Heart right ventricle (tissue), 16 donors: ENCODE data around the gene SGTA. TPM values are rescaled to one million over a fixed set of nuclear protein-coding genes. Genes with fewer than 3 reads are reported as not detected.

Experiments used
- ATAC-seq, 8 donors: fragments of 200-7000 bp; cut with Tn5 transposase; one replicate each; pipeline ENCODE4 v1.9.1; 2020; ENCODE audit warnings: mild to moderate bottlenecking in 8 of 8, moderate library complexity in 8 of 8, moderate number of reproducible peaks in 1 of 8
- DNase-seq, 2 donors: peaks; one replicate each; pipeline ENCODE4 v3.0.0-alpha.2; 2020
- H3K27ac ChIP-seq, 10 donors: fragments of 200-600 bp; sonication (generic) in 2 of 10; one replicate each; pipeline versions ENCODE4 v1.5.0 to v1.8.0; 2020 to 2022; ENCODE audit warnings: mild to moderate bottlenecking in 3 of 10
- H3K27me3 ChIP-seq, 7 donors: fragments of 200-600 bp; one replicate each; pipeline ENCODE4 v1.8.0; 2021 to 2022; ENCODE audit warnings: mild to moderate bottlenecking in 2 of 7
- H3K36me3 ChIP-seq, 9 donors: fragments of 200-600 bp; sonication (generic) in 1 of 9; one replicate each; pipeline versions ENCODE4 v1.5.0 to v1.8.0; 2020 to 2022; ENCODE audit warnings: mild to moderate bottlenecking in 2 of 9
- H3K4me1 ChIP-seq, 9 donors: fragments of 200-600 bp; sonication (generic) in 1 of 9; one replicate each; pipeline versions ENCODE4 v1.5.0 to v1.8.0; 2020 to 2022; ENCODE audit warnings: mild to moderate bottlenecking in 4 of 9
- H3K4me3 ChIP-seq, 10 donors: fragments of 200-600 bp; sonication (generic) in 2 of 10; one replicate each; pipeline versions ENCODE4 v1.5.0 to v1.8.0; 2020 to 2022; ENCODE audit warnings: mild to moderate bottlenecking in 7 of 10, moderate library complexity in 2 of 10
- H3K9me3 ChIP-seq, 11 donors: fragments of 200-600 bp in 10 of 11; sonication (generic) in 2 of 11; one replicate each; pipeline versions ENCODE4 v1.5.0 to v1.8.0; 2013 to 2022; ENCODE audit warnings: mild to moderate bottlenecking in 2 of 11, control low read depth in 1 of 11, moderate library complexity in 1 of 11
- WGBS, 2 donors: extraction: QIAGEN DNeasy Blood & Tissue Kit; methylation state at CpG; one replicate each; pipeline ENCODE4 v1.1.7; 2013; ENCODE audit warnings: inconsistent platforms in 1 of 2; 5-methylcytosine and 5-hydroxymethylcytosine counted together
- intact Hi-C, 10 donors: fragments of 100-400 bp; cut with DNase I; formaldehyde crosslinking; loops; one replicate each; pipeline versions ENCODE4 v1.11.1 to v1.14.2; 2022
- polyA plus RNA-seq, 2 donors: library from polyadenylated mRNA; stranded (reverse); fragments of 200-250 nt; gene quantifications; one replicate each; pipeline ENCODE4 v1.2.3, GENCODE V29; 2013
- total RNA-seq, 10 donors: library from RNA; stranded (reverse); fragmentation: NEBNext Ultra II Directional in 3 of 10; extraction: Animal tissue kit (Norgen Biotek cat#: 25700) in 3 of 10; gene quantifications; one replicate each; pipeline versions ENCODE4 v1.2.1 to v1.2.4, GENCODE V29; 2021 to 2023
- TF ChIP-seq, protein P1 (sequence below), 9 donors: fragments of 200-600 bp; sonication (generic) in 2 of 9; IDR thresholded peaks; one replicate each; pipeline versions ENCODE4 v1.5.0 to v1.8.0; 2021 to 2022; ENCODE audit warnings: antibody characterized with exemption in 9 of 9, mild to moderate bottlenecking in 5 of 9, moderate library complexity in 1 of 9
- donor health status: Arrhythmogenic right ventricular cardiomyopathy.
- donor health status: ischemic (EF 13 %, LVEDD 7.1; RV severe dilation, severe dysfunction).
- donor health status: healthy with polysubstance abuse.
- donor health status: DM: no; HTN: yes; CAD: no.
- donor health status: DM: no; HTN: no; CAD: no.
- donor health status: ischemic (EF 25% LVEDD 6.9; RV normal size, moderate dysfunction).
- donor health status: ischemic (EF 25% LVEDD 5.7; RV mildly dilated, moderate dysfunction).
- donor health status: healthy.
- donor health status: DM: yes; HTN: yes; CAD: no.
- donor health status: Ischemic cardiomyopathy.
- donor health status: ischemic (EF 35%, LVEDD 5.7; RV mildly dilated, moderate dysfunction).
- donor health status: nonischemic (EF 11% LVEDD 7.7; RV severe dilation, severe dysfunction).
- donor health status: DM: yes; HTN: yes; CAD: no.
- donor health status: PGD.
- donor health status: ischemic (EF 29% LVEDD 5.4; RV normal size, mild dysfunction).
- donor health status: nonischemic (EF 23%, LVEDD 6.1; RV moderate dilation, normal function).

SGTA gene
- total and polyA plus RNA-seq, 12 donors, result 52.6 to 102 (median 66.2) TPM

DNA sequence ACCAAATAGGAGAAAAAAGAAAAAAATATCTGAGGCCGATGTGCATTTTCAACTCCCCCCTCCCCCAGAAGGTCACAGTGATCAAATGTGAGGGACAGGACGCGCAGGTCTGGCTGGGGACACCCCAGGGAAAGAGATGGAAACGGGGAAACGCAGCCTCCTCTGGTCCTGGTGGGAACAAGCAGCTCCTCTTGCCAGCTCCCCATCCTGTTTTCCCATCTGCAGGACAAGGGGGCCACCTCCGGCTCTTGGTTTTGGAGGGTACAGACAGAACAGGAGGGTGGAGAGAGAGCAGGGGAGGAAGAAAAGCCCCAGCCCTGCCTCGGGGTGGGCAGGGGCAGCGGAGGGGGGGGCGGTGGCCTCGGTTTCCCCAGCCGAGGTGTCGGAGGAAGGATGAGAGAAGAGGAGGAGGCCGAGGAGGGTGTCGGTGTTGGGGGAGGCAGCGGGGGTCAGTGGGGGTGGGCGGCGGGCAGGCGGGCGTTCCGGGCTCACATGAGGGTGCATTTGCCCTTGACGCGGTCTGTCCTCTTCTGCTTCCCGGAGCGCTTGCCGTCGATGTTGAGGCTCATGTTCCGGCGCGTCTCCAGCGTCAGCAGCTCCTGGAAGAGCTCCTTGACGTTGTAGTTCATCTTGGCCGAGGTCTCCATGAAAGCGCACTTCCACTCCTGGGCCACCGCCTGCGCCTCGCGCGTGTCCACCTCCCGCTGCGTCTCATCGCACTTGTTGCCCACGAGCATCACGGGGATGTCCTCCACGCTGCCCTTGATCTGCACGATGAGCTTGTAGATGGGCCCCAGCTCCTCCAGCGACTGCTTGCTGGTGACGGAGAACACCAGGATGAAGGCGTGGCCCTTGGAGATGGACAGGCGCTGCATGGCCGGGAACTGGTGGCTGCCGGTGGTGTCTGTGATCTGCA is 66.1 kb downstream of the SGTA start:
- H3K27me3 ChIP-seq, result peaks cover 0 to 32% (median 23%) of the 10 kb centered on the region in 7 donors
- H3K4me1 ChIP-seq, result peaks cover 0 to 14% (median under 1%) of the 10 kb centered on the region in 9 donors
- H3K9me3 ChIP-seq, result peaks cover 0 to 17% (median 4%) of the 10 kb centered on the region in 11 donors
- H3K27ac ChIP-seq, result peak overlapping the region in 1 of 10 donors; percentile 1
- no peak for ATAC-seq
- TF ChIP-seq, protein P1, sequence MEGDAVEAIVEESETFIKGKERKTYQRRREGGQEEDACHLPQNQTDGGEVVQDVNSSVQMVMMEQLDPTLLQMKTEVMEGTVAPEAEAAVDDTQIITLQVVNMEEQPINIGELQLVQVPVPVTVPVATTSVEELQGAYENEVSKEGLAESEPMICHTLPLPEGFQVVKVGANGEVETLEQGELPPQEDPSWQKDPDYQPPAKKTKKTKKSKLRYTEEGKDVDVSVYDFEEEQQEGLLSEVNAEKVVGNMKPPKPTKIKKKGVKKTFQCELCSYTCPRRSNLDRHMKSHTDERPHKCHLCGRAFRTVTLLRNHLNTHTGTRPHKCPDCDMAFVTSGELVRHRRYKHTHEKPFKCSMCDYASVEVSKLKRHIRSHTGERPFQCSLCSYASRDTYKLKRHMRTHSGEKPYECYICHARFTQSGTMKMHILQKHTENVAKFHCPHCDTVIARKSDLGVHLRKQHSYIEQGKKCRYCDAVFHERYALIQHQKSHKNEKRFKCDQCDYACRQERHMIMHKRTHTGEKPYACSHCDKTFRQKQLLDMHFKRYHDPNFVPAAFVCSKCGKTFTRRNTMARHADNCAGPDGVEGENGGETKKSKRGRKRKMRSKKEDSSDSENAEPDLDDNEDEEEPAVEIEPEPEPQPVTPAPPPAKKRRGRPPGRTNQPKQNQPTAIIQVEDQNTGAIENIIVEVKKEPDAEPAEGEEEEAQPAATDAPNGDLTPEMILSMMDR (IDR thresholded peaks at IDR 0.05), result no peak
- no peak overlapping the region for H3K4me3 ChIP-seq
- 88 to 89% methylated on average over 51 of the region's 51 CpGs for WGBS, 2 donors
- DNase-seq, result no peak
- peaks cover 0 to 5% (median 0%) of the 10 kb centered on the region in 9 donors for H3K36me3 ChIP-seq
- intact Hi-C loops, result no loop called here

DNA sequence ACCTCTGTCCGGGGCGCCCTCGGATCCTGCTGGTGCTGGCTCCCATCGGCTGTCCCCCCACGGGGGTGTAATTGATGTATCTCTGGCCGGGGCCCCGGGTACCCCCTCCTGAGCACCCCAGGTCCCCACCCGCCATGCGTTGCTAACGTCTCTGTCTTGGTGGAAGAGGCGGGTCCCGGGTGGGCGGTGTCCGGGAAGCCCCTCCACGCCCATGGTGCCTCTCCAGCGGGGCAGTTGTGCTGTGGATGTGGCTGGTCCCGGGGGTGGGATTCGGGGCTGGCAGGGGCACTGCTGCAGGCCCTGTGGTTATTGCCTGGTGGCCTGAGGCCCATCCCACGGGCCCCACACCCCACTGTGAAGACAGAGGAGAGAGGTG is 66.8 kb downstream of the SGTA start:
- 88 to 92% methylated on average over 17 to 19 of the region's 19 CpGs for WGBS, 2 donors

DNA sequence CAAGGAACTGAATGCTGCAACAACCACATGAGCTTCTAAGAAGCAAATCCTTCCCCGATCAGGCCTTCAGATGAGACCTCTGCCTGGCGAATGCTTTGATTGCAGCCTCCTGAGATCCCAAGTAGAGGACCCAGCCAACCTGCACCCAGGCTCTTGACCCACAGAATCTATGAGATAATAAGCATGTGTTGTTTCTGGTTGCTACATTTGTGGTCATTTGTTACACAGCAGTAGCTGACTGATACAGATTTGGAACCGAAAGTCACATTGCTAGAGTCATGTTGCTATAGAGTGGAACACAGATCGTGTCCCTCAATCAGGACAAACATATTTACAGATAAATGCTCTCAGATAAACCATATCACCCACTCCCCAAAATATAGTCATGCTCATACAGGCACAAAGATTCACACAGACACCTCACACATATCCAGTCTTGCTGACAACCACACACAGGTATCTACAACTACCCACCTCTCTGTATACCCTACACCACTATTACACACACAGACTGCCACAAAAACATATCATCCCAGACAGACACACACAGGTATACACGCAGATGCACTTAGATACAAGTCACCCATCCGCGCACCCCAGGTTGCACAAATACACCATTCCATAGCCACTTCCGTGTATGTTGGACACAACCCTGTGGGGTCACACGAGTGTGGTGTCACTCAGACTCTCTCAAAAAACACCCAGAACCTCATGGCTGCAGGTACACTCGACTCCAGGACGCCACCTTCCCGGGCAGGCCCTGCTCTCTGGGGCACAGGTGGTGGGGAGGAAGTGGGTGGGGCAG is 67.4 kb downstream of the SGTA start:
- no peak overlapping the region for H3K27ac ChIP-seq
- no peak overlapping the region for H3K4me3 ChIP-seq
- WGBS, 2 donors, result 92 to 96% methylated on average over 12 of the region's 12 CpGs
- DNase-seq (no peak), ATAC-seq (no peak)
- H3K36me3 ChIP-seq, result peaks cover 0 to 5% (median 0%) of the 10 kb centered on the region in 9 donors
- H3K27me3 ChIP-seq, result peaks cover 0 to 22% (median 13%) of the 10 kb centered on the region in 7 donors
- TF ChIP-seq, protein P1 (IDR thresholded peaks at IDR 0.05), result no peak
- peaks cover 0 to 8% (median 0%) of the 10 kb centered on the region in 9 donors for H3K4me1 ChIP-seq
- intact Hi-C loops, result no loop called here
- H3K9me3 ChIP-seq, result peaks cover 0 to 17% (median 4%) of the 10 kb centered on the region in 11 donors

More for the DNA sequence above, 66.8 kb downstream of the SGTA start:
- Histone ChIP-seq H3K9me3 (peaks cover 0 to 17% (median 4%) of the 10 kb centered on the region in 11 donors), H3K36me3 (peaks cover 0 to 5% (median 0%) of the 10 kb centered on the region in 9 donors), H3K4me1 (peaks cover 0 to 8% (median 0%) of the 10 kb centered on the region in 9 donors), H3K27ac (no peak overlapping the region), H3K27me3 (peaks cover 0 to 26% (median 17%) of the 10 kb centered on the region in 7 donors), H3K4me3 (no peak overlapping the region)
- ATAC-seq, result no peak
- TF ChIP-seq, protein P1 (IDR thresholded peaks at IDR 0.05), result no peak
- intact Hi-C loops, result no loop called here
- no peak for DNase-seq
